Fibroblast of pulmonary artery (primary cell): Measurements from ENCODE around the gene UTP14C.
"Not testable (repeated sequence)": the region's sequence is repeated elsewhere in the genome, so short reads cannot be mapped to it uniquely, and the experiment has no call there.

Experiments used
- DNase-seq: peaks from one replicate; pipeline ENCODE4 v3.0.0-alpha.2; 2010; ENCODE audit warnings: low read depth
- H3K4me3 ChIP-seq: replicated peaks from 2 replicates; pipeline ENCODE4 v1.5.1; 2011; ENCODE audit warnings: low read depth, mild to moderate bottlenecking, control low read depth, low read length, moderate library complexity
- CTCF ChIP-seq: IDR thresholded peaks from 2 replicates; pipeline ENCODE4 v1.5.1; 2011; ENCODE audit warnings: mild to moderate bottlenecking, control low read depth, low read length, inconsistent platforms; ENCODE audit errors: missing control alignments

Gene UTP14C

GRCh38 chr13:52029569-52029968 lies 5.1 kb downstream of the UTP14C start:
- TF ChIP-seq CTCF, result no peak
- DNase-seq, result no peak
- no peak overlapping the region for H3K4me3 ChIP-seq

GRCh38 chr13:52030401-52030800 lies 5.9 kb downstream of the UTP14C start:
- DNase-seq, H3K4me3 ChIP-seq: not testable (repeated sequence)

DNA sequence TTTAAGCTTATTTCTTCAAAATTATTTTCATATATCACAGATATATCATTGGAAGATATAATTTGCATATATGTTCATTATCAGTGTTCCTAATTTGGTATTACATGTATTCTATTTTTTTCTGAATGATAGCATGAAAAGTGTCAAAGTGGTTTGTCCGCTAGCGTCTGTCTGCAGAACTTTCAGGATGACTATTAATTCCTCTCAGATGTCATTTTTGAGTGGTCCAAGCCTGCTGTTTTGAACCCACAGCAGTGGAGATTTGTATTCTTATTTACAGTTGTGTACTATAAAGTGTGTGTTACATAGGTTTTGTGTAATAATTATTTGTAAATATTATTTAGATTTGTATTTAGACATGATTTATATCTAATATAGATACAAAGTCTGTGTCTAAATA lies 8.5 kb downstream of the UTP14C start:
- no peak for DNase-seq
- TF ChIP-seq CTCF, result no peak
- H3K4me3 ChIP-seq, result no peak overlapping the region

DNA sequence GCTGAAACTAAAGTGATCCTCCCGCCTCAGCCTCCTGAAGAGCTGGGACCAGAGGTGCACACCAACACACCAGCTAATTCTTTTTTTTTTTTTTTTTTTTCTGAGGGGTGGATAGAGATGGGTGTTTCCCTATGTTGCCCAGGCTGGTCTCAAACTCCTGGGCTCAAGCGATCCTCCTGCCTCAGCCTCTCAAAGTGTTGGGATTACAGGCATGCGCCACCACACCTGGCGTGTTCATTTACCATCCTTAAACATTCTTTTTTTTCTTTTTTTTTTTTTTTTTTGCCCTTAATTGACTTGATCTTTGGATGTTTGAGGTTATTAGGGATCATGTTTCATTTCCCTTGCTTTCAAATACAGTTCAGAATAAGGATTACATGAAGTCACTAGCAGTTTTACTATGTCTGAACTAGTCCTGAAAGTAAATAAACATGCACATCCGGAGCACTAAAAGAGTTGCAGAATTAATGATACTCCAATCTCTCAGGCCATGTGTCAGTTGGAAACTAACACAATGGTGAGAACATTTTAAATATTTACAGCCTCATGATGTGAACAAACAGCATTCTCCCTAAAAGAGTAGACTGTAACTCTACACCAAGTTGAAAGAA lies 10.2 kb downstream of the UTP14C start:
- no peak for TF ChIP-seq CTCF
- H3K4me3 ChIP-seq, result no peak overlapping the region
- no peak for DNase-seq

DNA sequence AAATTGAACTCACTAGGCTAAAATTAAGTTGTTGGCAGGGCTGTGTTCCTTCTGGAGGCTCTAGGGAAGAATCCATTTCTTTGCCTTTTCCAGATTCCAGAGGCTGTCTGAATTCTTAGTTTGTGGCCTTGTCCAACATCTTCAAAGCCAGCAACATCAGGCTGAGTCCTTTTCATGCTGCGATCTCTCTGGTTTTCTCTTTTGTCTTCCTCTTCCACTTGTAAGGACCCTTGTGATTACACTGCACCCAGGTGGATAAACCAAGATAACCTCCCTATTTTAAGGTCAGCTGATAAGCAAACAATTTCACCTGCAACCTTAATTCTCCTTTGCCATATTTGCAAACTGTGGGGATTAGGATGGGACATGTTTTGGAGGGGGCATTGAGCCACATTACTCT lies 11.5 kb downstream of the UTP14C start:
- no peak for DNase-seq
- no peak for TF ChIP-seq CTCF
- H3K4me3 ChIP-seq, result no peak overlapping the region

DNA sequence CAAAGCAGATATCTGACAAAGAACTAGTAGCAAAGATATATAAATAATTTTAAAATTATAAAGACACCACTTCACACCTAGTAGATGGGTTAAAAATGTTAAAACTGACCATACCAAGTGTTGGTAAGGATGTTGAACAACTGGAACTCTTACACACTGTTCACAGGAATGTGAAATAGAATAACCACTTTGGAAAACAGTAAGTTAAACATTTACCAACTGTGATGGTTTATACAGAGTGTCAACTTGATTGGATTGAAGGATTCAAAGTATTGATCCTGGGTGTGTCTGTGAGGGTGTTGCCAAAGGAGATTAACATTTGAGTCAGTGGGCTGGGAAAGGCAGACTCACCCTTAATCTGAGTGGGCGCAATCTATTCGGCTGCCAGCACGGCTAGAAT lies 19.2 kb downstream of the UTP14C start:
- TF ChIP-seq CTCF, result no peak
- DNase-seq, result no peak
- no peak overlapping the region for H3K4me3 ChIP-seq

DNA sequence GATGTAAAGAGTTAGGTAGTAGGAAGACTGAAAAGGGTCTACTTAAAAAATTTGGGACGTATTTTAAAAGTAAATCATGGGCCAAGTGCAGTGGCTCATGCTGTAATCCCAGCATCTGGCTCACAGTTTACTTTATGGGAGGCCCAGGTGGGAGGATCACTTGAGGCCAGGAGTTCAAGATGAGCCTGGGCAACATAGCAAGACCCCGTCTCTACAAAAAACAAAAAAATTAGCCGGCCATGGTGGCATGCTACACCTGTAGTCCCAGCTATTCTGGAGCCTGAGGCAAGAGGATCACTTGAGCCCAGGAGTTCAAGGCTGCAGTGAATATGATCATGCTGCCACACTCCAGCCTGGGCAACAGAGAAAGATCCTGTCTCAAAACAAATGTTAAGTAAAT lies 23.0 kb downstream of the UTP14C start:
- H3K4me3 ChIP-seq, result no peak overlapping the region
- no peak for TF ChIP-seq CTCF
- no peak for DNase-seq
